Mesothelial cell of epicardium (in vitro differentiated cells): ENCODE data around the gene GET3. TPM values are rescaled to one million over a fixed set of nuclear protein-coding genes. Genes with fewer than 3 reads are reported as not detected.
A peak's percentile ranks its signal among the peaks of the same experiment; 100 is the strongest.

Source experiments
- DNase-seq, 2 experiments: peaks; one replicate each; pipeline ENCODE4 v3.0.0; 2021; ENCODE audit warnings: low spot score in 2 of 2; ENCODE audit not compliant: unreplicated experiment in 2 of 2
- H3K27ac Mint-ChIP-seq: 2 replicates; pipeline ENCODE4 v1.8.0; 2021; ENCODE audit warnings: mixed read lengths
- H3K27me3 Mint-ChIP-seq: 2 replicates; pipeline ENCODE4 v1.8.0; 2021; ENCODE audit warnings: low read depth, mixed read lengths
- H3K36me3 Mint-ChIP-seq: 2 replicates; pipeline ENCODE4 v1.8.0; 2021; ENCODE audit warnings: mixed read lengths
- H3K4me1 Mint-ChIP-seq: 2 replicates; pipeline ENCODE4 v1.8.0; 2021; ENCODE audit warnings: mixed read lengths
- H3K4me3 Mint-ChIP-seq: 2 replicates; pipeline ENCODE4 v1.8.0; 2021; ENCODE audit warnings: mild to moderate bottlenecking, moderate library complexity, mixed read lengths
- H3K9me3 Mint-ChIP-seq: 2 replicates; pipeline ENCODE4 v1.8.0; 2021; ENCODE audit warnings: mixed read lengths
- total RNA-seq: library from RNA; stranded (reverse); gene quantifications from 3 replicates; pipeline ENCODE4 v1.2.1, GENCODE V29; 2021
- TF ChIP-seq, protein P1 (sequence below): fragments of 200-600 bp; sonication (generic); IDR thresholded peaks from one replicate; pipeline ENCODE4 v1.5.0; 2021; ENCODE audit warnings: antibody characterized with exemption; ENCODE audit not compliant: unreplicated experiment

Gene GET3
- total RNA-seq, 1 donor from 2014 or later = 46.9 TPM

- Mint-ChIP-seq H3K9me3 (no peaks in the 10 kb centered on the region), H3K27ac (no peak overlapping the region), H3K4me3 (peak overlapping the region; percentile 66), H3K36me3 (peaks cover 10% of the 10 kb centered on the region), H3K4me1 (peaks cover 2% of the 10 kb centered on the region), H3K27me3 (peaks cover 21% of the 10 kb centered on the region)
- TF ChIP-seq, protein P1, sequence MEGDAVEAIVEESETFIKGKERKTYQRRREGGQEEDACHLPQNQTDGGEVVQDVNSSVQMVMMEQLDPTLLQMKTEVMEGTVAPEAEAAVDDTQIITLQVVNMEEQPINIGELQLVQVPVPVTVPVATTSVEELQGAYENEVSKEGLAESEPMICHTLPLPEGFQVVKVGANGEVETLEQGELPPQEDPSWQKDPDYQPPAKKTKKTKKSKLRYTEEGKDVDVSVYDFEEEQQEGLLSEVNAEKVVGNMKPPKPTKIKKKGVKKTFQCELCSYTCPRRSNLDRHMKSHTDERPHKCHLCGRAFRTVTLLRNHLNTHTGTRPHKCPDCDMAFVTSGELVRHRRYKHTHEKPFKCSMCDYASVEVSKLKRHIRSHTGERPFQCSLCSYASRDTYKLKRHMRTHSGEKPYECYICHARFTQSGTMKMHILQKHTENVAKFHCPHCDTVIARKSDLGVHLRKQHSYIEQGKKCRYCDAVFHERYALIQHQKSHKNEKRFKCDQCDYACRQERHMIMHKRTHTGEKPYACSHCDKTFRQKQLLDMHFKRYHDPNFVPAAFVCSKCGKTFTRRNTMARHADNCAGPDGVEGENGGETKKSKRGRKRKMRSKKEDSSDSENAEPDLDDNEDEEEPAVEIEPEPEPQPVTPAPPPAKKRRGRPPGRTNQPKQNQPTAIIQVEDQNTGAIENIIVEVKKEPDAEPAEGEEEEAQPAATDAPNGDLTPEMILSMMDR = peak; percentile 95
- DNase-seq = peak; percentile 58 to 85
Measured at GRCh38 chr19:12757544-12758274, 20.4 kb downstream of the GET3 start.

DNA sequence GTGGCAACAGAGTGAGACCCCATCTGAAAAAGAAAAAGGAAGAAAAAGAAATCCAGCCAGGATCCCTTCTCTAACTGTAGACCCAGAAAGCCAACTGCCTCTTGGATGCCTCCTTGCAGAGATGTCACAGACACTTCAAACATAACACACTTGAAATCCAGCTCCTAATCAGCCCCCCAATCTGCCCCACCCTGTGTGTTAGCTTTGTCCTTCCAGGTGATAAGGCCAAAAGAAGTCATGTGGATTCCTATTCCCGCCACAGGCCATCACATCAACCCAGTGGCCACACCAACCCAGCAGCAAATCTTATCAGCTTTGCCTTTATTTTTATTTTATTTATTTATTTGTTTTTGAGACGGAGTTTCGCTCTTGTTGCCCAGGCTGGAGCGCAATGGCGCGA is 22.4 kb downstream of the GET3 start:
- TF ChIP-seq, protein P1 = no peak
- Mint-ChIP-seq H3K4me3 (no peak overlapping the region), H3K36me3 (peaks cover 21% of the 10 kb centered on the region), H3K27me3 (peaks cover 10% of the 10 kb centered on the region), H3K27ac (no peak overlapping the region), H3K9me3 (no peaks in the 10 kb centered on the region), H3K4me1 (peaks cover 2% of the 10 kb centered on the region)
- no peak for DNase-seq

- H3K9me3 Mint-ChIP-seq = no peaks in the 10 kb centered on the region
- DNase-seq = no peak
- no peaks in the 10 kb centered on the region for H3K27me3 Mint-ChIP-seq
- no peak overlapping the region for H3K4me3 Mint-ChIP-seq
- peaks cover 32% of the 10 kb centered on the region for H3K36me3 Mint-ChIP-seq
- TF ChIP-seq, protein P1 = no peak
- no peaks in the 10 kb centered on the region for H3K4me1 Mint-ChIP-seq
- no peak overlapping the region for H3K27ac Mint-ChIP-seq
Measured at GRCh38 chr19:12763100-12763499, 25.8 kb downstream of the GET3 start.

DNA sequence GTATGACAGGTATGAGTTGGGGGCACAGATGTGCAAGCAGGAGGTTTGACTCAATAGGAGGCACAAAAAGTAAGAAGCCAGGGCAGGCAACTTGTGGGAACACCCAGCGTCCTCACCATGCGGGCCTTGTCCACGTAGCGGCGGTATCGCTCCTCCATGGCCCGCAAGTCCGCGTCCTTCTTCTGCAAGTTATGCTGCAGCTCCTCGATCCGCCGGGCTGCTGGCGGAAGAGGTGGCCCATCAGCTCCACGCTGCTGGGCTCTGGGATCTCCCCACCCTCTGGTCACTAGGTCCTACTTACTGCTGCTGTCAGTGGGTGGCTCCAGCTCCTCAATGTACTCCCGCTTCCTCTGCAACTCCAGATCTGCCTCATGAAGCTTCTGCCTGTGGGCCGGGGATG is 27.4 kb downstream of the GET3 start:
- Mint-ChIP-seq H3K27me3 (no peaks in the 10 kb centered on the region), H3K27ac (no peak overlapping the region), H3K9me3 (no peaks in the 10 kb centered on the region), H3K4me1 (no peaks in the 10 kb centered on the region), H3K36me3 (peaks cover 32% of the 10 kb centered on the region), H3K4me3 (no peak overlapping the region)
- no peak for DNase-seq
- TF ChIP-seq, protein P1 = no peak

DNA sequence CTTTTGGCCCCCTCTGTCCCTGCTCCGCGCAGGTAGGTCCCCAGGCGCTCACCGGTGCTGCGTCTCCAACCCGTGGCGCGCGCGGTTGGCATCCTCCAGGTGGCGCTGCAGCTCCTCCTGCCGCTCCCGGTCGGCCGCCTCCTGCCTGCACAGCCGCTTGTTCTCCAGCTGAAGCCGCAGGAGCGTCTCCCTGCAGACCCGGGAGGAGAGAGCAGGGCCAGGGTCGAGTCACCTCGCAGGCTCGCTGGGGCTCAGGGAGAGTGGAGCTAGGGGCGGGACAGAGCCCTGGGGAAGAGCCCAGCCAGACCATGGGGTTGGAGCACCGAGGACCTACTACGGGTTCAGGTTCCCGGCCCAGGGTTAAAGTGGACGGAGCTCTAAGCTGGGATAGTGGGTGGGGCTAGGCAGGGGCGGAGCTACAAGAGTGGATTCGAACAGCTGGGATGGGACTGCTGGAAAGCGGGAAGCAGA is 28.8 kb downstream of the GET3 start:
- Mint-ChIP-seq H3K9me3 (no peaks in the 10 kb centered on the region), H3K4me1 (no peaks in the 10 kb centered on the region), H3K27ac (no peak overlapping the region), H3K4me3 (peak overlapping the region; percentile 63), H3K36me3 (peaks cover 29% of the 10 kb centered on the region), H3K27me3 (no peaks in the 10 kb centered on the region)
- DNase-seq = peak; percentile 73 to 81
- TF ChIP-seq, protein P1 = peak; percentile 60
